GM23338 (cell line): ENCODE measurements around the gene LYPD5. TPM values are rescaled to one million over a fixed set of nuclear protein-coding genes. Genes with fewer than 3 reads are reported as not detected.

Experiments used
- ATAC-seq: fragments of 200-7000 bp; cut with Tn5 transposase; 3 replicates; pipeline ENCODE4 v1.9.1; 2020
- DNase-seq: peaks from one replicate; pipeline ENCODE4 v3.0.0-alpha.2; 2015; ENCODE audit warnings: low spot score
- H2AFZ ChIP-seq: fragments of 200-600 bp; sonication (generic); 2 replicates; pipeline ENCODE4 v1.8.0; 2016; ENCODE audit warnings: antibody characterized with exemption, mild to moderate bottlenecking, moderate library complexity
- H3F3A ChIP-seq: fragments of 200-600 bp; sonication (generic); replicated peaks from 2 replicates; pipeline ENCODE4 v1.8.0; 2017; ENCODE audit warnings: antibody characterized with exemption, mixed run types, low read depth
- H3K27ac ChIP-seq: fragments of 200-600 bp; sonication (generic); 2 replicates; pipeline ENCODE4 v1.6.1; 2016; ENCODE audit warnings: low read depth
- H3K27me3 ChIP-seq: fragments of 200-600 bp; sonication (generic); 2 replicates; pipeline ENCODE4 v1.8.0; 2016; ENCODE audit warnings: mild to moderate bottlenecking, mixed run types, moderate library complexity; ENCODE audit not compliant: insufficient read depth
- H3K36me3 ChIP-seq: fragments of 200-600 bp; sonication (generic); 2 replicates; pipeline ENCODE4 v1.8.0; 2016; ENCODE audit warnings: mild to moderate bottlenecking; ENCODE audit not compliant: insufficient read depth
- H3K4me1 ChIP-seq: fragments of 200-600 bp; sonication (generic); 2 replicates; pipeline ENCODE4 v1.8.0; 2016; ENCODE audit warnings: mild to moderate bottlenecking, moderate library complexity; ENCODE audit not compliant: insufficient read depth
- H3K4me2 ChIP-seq: fragments of 200-600 bp; sonication (generic); 2 replicates; pipeline ENCODE4 v1.7.1; 2017; ENCODE audit warnings: mixed run types
- H3K4me3 ChIP-seq: fragments of 200-600 bp; sonication (generic); 2 replicates; pipeline ENCODE4 v1.6.1; 2016; ENCODE audit warnings: mixed run types
- H3K79me2 ChIP-seq: fragments of 200-600 bp; sonication (generic); replicated peaks from 2 replicates; pipeline ENCODE4 v1.8.0; 2017; ENCODE audit warnings: mild to moderate bottlenecking; ENCODE audit not compliant: insufficient read depth
- H3K9me2 ChIP-seq: fragments of 200-600 bp; sonication (generic); 2 replicates; pipeline ENCODE4 v1.8.0; 2017; ENCODE audit not compliant: insufficient read depth
- H4K20me1 ChIP-seq: fragments of 200-600 bp; sonication (generic); replicated peaks from 2 replicates; pipeline ENCODE4 v1.8.0; 2017; ENCODE audit warnings: mild to moderate bottlenecking; ENCODE audit not compliant: insufficient read depth
- H3K27ac Mint-ChIP-seq: 2 replicates; pipeline ENCODE4 v1.8.0; 2020; ENCODE audit warnings: inconsistent platforms, mild to moderate bottlenecking, moderate library complexity, mixed read lengths
- H3K27me3 Mint-ChIP-seq: 3 replicates; pipeline ENCODE4 v1.8.0; 2022; ENCODE audit warnings: low read depth, mild to moderate bottlenecking, moderate library complexity, mixed read lengths, inconsistent platforms; ENCODE audit not compliant: insufficient read depth, poor library complexity
- H3K36me3 Mint-ChIP-seq: 3 replicates; pipeline ENCODE4 v1.8.0; 2021; ENCODE audit warnings: low read depth, mild to moderate bottlenecking, inconsistent platforms, moderate library complexity, mixed read lengths
- H3K4me1 Mint-ChIP-seq: 3 replicates; pipeline ENCODE4 v1.8.0; 2020; ENCODE audit warnings: mild to moderate bottlenecking, inconsistent platforms, mixed read lengths
- H3K4me3 Mint-ChIP-seq: 3 replicates; pipeline ENCODE4 v1.8.0; 2021; ENCODE audit warnings: moderate library complexity, mild to moderate bottlenecking, inconsistent platforms, mixed read lengths
- H3K9me3 Mint-ChIP-seq: 3 replicates; pipeline ENCODE4 v1.8.0; 2020; ENCODE audit warnings: moderate library complexity, mild to moderate bottlenecking, inconsistent platforms, mixed read lengths
- EZH2phosphoT487 ChIP-seq: fragments of 200-600 bp; sonication (generic); IDR thresholded peaks from one replicate; pipeline ENCODE4 v1.8.1; 2018; ENCODE audit warnings: antibody characterized with exemption; ENCODE audit not compliant: unreplicated experiment
- JUNB ChIP-seq: IDR thresholded peaks from one replicate; pipeline ENCODE4 v1.6.1; 2016; ENCODE audit warnings: antibody characterized with exemption; ENCODE audit not compliant: unreplicated experiment
- POLR2AphosphoS5 ChIP-seq: IDR thresholded peaks from 2 replicates; pipeline ENCODE4 v1.6.1; 2016; ENCODE audit warnings: antibody characterized with exemption, low read depth
- STAT1 ChIP-seq: IDR thresholded peaks from one replicate; pipeline ENCODE4 v1.6.1; 2016; ENCODE audit warnings: antibody characterized with exemption; ENCODE audit not compliant: unreplicated experiment
- ZNF331 ChIP-seq: fragments of 250-450 bp; sonication (Bioruptor Pico); IDR thresholded peaks from 2 replicates; pipeline ENCODE4 v1.5.0; 2020; ENCODE audit warnings: low read depth, mild to moderate bottlenecking, moderate library complexity
- polyA plus RNA-seq: library from polyadenylated mRNA; unstranded; fragments of >200 nt; fragmentation: Nextera tagmentation; extraction: Ambion mirVana; gene quantifications from 2 replicates; pipeline ENCODE4 v1.2.1, GENCODE V29; 2016
- total RNA-seq: library from RNA; depleted of rRNA; stranded (reverse); fragments of >200 nt; shearing (Covaris generic); gene quantifications from 2 replicates; pipeline ENCODE4 v1.2.3, GENCODE V29; 2014
- TF ChIP-seq, protein P1 (sequence below), 2 experiments: fragments of 200-600 bp in 1 of 2; sonication (generic) in 1 of 2; conservative IDR thresholded peaks; 2 replicates each; pipeline versions ENCODE4 v1.5.1 to v1.6.1; 2016 to 2017; ENCODE audit warnings: antibody characterized with exemption in 2 of 2, low read depth in 2 of 2, mild to moderate bottlenecking in 2 of 2, moderate library complexity in 1 of 2
- TF ChIP-seq, protein P2 (sequence below): IDR thresholded peaks from 2 replicates; pipeline ENCODE4 v1.6.1; 2016; ENCODE audit warnings: antibody characterized with exemption
- TF ChIP-seq, protein P3 (sequence below): fragments of 250-450 bp; sonication (Bioruptor Pico); IDR thresholded peaks from 2 replicates; pipeline ENCODE4 v1.5.0; 2020; ENCODE audit warnings: mild to moderate bottlenecking, moderate library complexity

Gene LYPD5
- total and polyA plus RNA-seq, 2 experiments from 2014 or later = 1.1 to 1.5 TPM

DNA sequence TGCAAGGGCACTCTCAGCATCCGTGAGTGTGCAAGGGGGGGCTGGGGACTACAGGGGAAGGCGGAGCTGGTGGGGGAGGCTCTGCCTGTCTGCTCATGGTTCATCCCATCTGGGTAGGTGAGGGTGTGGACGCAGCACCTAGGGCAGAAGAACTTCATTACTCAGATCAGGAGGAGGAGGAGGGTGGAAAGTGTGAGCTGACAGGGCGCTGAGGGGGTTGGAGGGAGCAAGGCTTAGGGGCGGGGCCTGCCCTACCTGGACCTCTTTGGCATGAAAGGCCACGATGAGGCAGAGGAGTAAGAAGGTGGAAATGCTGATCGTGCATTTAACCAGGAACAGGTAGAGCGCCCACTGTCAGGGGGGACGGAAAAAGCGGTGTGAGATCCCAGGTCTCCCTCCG, 26.0 kb downstream of the LYPD5 start:
- peaks cover 36% of the 10 kb centered on the region for H3K4me1 ChIP-seq
- peaks cover 43% of the 10 kb centered on the region for H3K27me3 Mint-ChIP-seq
- H3K27ac Mint-ChIP-seq = no peak overlapping the region
- H3K9me2 ChIP-seq = no peaks in the 10 kb centered on the region
- no peak overlapping the region for H3K27ac ChIP-seq
- H3K79me2 ChIP-seq = no peaks in the 10 kb centered on the region
- no peaks in the 10 kb centered on the region for H3F3A ChIP-seq
- no peak for ATAC-seq
- TF ChIP-seq JUNB = no peak
- TF ChIP-seq ZNF331 (CRISPR knock-in tag) = no peak
- no peak for TF ChIP-seq POLR2AphosphoS5
- TF ChIP-seq, protein P1, sequence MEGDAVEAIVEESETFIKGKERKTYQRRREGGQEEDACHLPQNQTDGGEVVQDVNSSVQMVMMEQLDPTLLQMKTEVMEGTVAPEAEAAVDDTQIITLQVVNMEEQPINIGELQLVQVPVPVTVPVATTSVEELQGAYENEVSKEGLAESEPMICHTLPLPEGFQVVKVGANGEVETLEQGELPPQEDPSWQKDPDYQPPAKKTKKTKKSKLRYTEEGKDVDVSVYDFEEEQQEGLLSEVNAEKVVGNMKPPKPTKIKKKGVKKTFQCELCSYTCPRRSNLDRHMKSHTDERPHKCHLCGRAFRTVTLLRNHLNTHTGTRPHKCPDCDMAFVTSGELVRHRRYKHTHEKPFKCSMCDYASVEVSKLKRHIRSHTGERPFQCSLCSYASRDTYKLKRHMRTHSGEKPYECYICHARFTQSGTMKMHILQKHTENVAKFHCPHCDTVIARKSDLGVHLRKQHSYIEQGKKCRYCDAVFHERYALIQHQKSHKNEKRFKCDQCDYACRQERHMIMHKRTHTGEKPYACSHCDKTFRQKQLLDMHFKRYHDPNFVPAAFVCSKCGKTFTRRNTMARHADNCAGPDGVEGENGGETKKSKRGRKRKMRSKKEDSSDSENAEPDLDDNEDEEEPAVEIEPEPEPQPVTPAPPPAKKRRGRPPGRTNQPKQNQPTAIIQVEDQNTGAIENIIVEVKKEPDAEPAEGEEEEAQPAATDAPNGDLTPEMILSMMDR (conservative IDR thresholded peaks at IDR 0.05; ENCODE audit: low read depth in 2 of 2) = peak in 1 of 2 experiments; percentile 15; a peak in 1 of 4 replicates
- no peak for TF ChIP-seq STAT1
- TF ChIP-seq, protein P2, sequence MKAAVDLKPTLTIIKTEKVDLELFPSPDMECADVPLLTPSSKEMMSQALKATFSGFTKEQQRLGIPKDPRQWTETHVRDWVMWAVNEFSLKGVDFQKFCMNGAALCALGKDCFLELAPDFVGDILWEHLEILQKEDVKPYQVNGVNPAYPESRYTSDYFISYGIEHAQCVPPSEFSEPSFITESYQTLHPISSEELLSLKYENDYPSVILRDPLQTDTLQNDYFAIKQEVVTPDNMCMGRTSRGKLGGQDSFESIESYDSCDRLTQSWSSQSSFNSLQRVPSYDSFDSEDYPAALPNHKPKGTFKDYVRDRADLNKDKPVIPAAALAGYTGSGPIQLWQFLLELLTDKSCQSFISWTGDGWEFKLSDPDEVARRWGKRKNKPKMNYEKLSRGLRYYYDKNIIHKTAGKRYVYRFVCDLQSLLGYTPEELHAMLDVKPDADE = no peak
- TF ChIP-seq EZH2phosphoT487 = no peak
- TF ChIP-seq, protein P3, sequence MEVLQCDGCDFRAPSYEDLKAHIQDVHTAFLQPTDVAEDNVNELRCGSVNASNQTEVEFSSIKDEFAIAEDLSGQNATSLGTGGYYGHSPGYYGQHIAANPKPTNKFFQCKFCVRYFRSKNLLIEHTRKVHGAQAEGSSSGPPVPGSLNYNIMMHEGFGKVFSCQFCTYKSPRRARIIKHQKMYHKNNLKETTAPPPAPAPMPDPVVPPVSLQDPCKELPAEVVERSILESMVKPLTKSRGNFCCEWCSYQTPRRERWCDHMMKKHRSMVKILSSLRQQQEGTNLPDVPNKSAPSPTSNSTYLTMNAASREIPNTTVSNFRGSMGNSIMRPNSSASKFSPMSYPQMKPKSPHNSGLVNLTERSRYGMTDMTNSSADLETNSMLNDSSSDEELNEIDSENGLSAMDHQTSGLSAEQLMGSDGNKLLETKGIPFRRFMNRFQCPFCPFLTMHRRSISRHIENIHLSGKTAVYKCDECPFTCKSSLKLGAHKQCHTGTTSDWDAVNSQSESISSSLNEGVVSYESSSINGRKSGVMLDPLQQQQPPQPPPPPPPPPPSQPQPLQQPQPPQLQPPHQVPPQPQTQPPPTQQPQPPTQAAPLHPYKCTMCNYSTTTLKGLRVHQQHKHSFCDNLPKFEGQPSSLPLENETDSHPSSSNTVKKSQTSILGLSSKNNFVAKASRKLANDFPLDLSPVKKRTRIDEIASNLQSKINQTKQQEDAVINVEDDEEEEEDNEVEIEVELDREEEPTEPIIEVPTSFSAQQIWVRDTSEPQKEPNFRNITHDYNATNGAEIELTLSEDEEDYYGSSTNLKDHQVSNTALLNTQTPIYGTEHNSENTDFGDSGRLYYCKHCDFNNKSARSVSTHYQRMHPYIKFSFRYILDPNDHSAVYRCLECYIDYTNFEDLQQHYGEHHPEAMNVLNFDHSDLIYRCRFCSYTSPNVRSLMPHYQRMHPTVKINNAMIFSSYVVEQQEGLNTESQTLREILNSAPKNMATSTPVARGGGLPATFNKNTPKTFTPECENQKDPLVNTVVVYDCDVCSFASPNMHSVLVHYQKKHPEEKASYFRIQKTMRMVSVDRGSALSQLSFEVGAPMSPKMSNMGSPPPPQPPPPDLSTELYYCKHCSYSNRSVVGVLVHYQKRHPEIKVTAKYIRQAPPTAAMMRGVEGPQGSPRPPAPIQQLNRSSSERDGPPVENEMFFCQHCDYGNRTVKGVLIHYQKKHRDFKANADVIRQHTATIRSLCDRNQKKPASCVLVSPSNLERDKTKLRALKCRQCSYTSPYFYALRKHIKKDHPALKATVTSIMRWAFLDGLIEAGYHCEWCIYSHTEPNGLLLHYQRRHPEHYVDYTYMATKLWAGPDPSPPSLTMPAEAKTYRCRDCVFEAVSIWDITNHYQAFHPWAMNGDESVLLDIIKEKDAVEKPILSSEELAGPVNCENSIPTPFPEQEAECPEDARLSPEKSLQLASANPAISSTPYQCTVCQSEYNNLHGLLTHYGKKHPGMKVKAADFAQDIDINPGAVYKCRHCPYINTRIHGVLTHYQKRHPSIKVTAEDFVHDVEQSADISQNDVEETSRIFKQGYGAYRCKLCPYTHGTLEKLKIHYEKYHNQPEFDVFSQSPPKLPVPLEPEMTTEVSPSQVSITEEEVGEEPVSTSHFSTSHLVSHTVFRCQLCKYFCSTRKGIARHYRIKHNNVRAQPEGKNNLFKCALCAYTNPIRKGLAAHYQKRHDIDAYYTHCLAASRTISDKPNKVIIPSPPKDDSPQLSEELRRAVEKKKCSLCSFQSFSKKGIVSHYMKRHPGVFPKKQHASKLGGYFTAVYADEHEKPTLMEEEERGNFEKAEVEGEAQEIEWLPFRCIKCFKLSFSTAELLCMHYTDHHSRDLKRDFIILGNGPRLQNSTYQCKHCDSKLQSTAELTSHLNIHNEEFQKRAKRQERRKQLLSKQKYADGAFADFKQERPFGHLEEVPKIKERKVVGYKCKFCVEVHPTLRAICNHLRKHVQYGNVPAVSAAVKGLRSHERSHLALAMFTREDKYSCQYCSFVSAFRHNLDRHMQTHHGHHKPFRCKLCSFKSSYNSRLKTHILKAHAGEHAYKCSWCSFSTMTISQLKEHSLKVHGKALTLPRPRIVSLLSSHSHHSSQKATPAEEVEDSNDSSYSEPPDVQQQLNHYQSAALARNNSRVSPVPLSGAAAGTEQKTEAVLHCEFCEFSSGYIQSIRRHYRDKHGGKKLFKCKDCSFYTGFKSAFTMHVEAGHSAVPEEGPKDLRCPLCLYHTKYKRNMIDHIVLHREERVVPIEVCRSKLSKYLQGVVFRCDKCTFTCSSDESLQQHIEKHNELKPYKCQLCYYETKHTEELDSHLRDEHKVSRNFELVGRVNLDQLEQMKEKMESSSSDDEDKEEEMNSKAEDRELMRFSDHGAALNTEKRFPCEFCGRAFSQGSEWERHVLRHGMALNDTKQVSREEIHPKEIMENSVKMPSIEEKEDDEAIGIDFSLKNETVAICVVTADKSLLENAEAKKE (CRISPR knock-in tag) = no peak
- H2AFZ ChIP-seq = no peak overlapping the region
- no peaks in the 10 kb centered on the region; the same call in 2 of the 3 replicates for H3K9me3 Mint-ChIP-seq
- H3K4me3 ChIP-seq = no peak overlapping the region
- H3K36me3 ChIP-seq = no peaks in the 10 kb centered on the region
- H3K4me3 Mint-ChIP-seq = no peak overlapping the region
- H3K4me1 Mint-ChIP-seq = peaks cover 50% of the 10 kb centered on the region
- peaks cover 44% of the 10 kb centered on the region for H3K27me3 ChIP-seq
- no peaks in the 10 kb centered on the region for H3K36me3 Mint-ChIP-seq
- H3K4me2 ChIP-seq = no peak overlapping the region
- no peaks in the 10 kb centered on the region for H4K20me1 ChIP-seq
- DNase-seq = no peak
